Stomach (tissue), 4 donors: ENCODE results near the gene CDC5L.

Source experiments
- CTCF ChIP-seq, 7 experiments: fragments of 450-650 bp in 4 of 7; fragments of 200-600 bp in 3 of 7; sonication (generic) in 3 of 7; IDR thresholded peaks; one replicate each; pipeline ENCODE4 v1.5.1; 2016 to 2019; ENCODE audit warnings: antibody characterized with exemption in 7 of 7, control low read depth in 2 of 7, mild to moderate bottlenecking in 1 of 7
- EP300 ChIP-seq: sonication (generic); formaldehyde crosslinking; IDR thresholded peaks from one replicate; pipeline ENCODE4 v1.6.1; 2017; ENCODE audit warnings: antibody characterized with exemption

- no peak for TF ChIP-seq EP300
- no peak for TF ChIP-seq CTCF (IDR thresholded peaks at IDR 0.05)
These were observed 14.5 kb upstream of the CDC5L start for GRCh38 chr6:44373051-44373450.
